Sigmoid colon (tissue), 7 donors: ENCODE data around the gene WASHC3. TPM values are rescaled to one million over a fixed set of nuclear protein-coding genes. Genes with fewer than 3 reads are reported as not detected.

Source experiments
- DNase-seq: peaks from one replicate; pipeline ENCODE4 v3.0.0-alpha.2; 2019
- H3K27ac ChIP-seq, 4 donors: fragments of 200-600 bp; sonication (generic); one replicate each; pipeline ENCODE4 v1.5.1; 2016 to 2019; ENCODE audit warnings: mild to moderate bottlenecking in 1 of 4
- H3K27me3 ChIP-seq, 3 donors: fragments of 200-600 bp; sonication (generic); one replicate each; pipeline ENCODE4 v1.5.1; 2019; ENCODE audit warnings: mild to moderate bottlenecking in 1 of 3
- H3K36me3 ChIP-seq, 4 donors: fragments of 200-600 bp; sonication (generic); one replicate each; pipeline ENCODE4 v1.5.1; 2016 to 2019
- H3K4me1 ChIP-seq, 4 donors: fragments of 200-600 bp; sonication (generic); one replicate each; pipeline ENCODE4 v1.5.1; 2017 to 2019
- H3K4me3 ChIP-seq, 4 donors: fragments of 200-600 bp; sonication (generic); one replicate each; pipeline ENCODE4 v1.5.1; 2017 to 2019; ENCODE audit warnings: mild to moderate bottlenecking in 2 of 4, moderate library complexity in 1 of 4
- H3K9me3 ChIP-seq, 4 donors: fragments of 200-600 bp in 3 of 4; sonication (generic) in 3 of 4; one replicate each; pipeline versions ENCODE4 v1.5.1 to v1.6.1; 2013 to 2019
- CTCF ChIP-seq, 4 experiments: fragments of 450-650 bp in 3 of 4; fragments of 200-600 bp in 1 of 4; IDR thresholded peaks; one replicate each; pipeline ENCODE4 v1.5.1; 2016 to 2019; ENCODE audit warnings: antibody characterized with exemption in 4 of 4, mild to moderate bottlenecking in 3 of 4, moderate library complexity in 2 of 4
- EP300 ChIP-seq, 4 donors: sonication (generic); formaldehyde crosslinking; IDR thresholded peaks; one replicate each; pipeline ENCODE4 v1.6.1; 2017; ENCODE audit warnings: antibody characterized with exemption in 4 of 4
- POLR2A ChIP-seq, 2 donors: fragments of 450-650 bp; IDR thresholded peaks; one replicate each; pipeline ENCODE4 v1.6.1; 2016; ENCODE audit warnings: antibody characterized with exemption in 2 of 2, mild to moderate bottlenecking in 2 of 2, moderate library complexity in 2 of 2
- POLR2AphosphoS5 ChIP-seq, 4 donors: sonication (generic); formaldehyde crosslinking; IDR thresholded peaks; one replicate each; pipeline ENCODE4 v1.6.1; 2017; ENCODE audit warnings: antibody characterized with exemption in 4 of 4
- WGBS, 2 donors: extraction: QIAGEN DNeasy Blood & Tissue Kit; methylation state at CpG; one replicate each; pipeline ENCODE4 v1.1.7; 2013; 5-methylcytosine and 5-hydroxymethylcytosine counted together
- intact Hi-C: fragments of 100-400 bp; cut with DNase I; formaldehyde crosslinking; loops from one replicate; pipeline ENCODE4 v1.15.1; 2023
- polyA plus RNA-seq, 3 donors: library from polyadenylated mRNA; stranded (reverse); fragments of 200-250 nt; gene quantifications; one replicate each; pipeline ENCODE4 v1.2.3, GENCODE V29; 2013
- total RNA-seq, 4 donors: library from RNA; depleted of rRNA; stranded (reverse); fragments of >200 nt; gene quantifications; one replicate each; pipeline ENCODE4 v1.1.0, GENCODE V29; 2016
- donor health status: healthy with polysubstance abuse.
- donor health status: Bipolar disorder and iron deficiency.
- donor health status: healthy.

WASHC3 gene
- total and polyA plus RNA-seq, 7 donors = 45.0 to 115 (median 90.0) TPM

- Histone ChIP-seq H3K9me3 (no peaks in the 10 kb centered on the region), H3K27ac (peak overlapping the region in 2 of 4 donors; percentile 11 to 51), H3K36me3 (no peaks in the 10 kb centered on the region), H3K4me3 (no peak overlapping the region), H3K27me3 (no peaks in the 10 kb centered on the region), H3K4me1 (no peaks in the 10 kb centered on the region)
- WGBS, 2 donors = 38 to 75% methylated on average over 2 of the region's 2 CpGs
- intact Hi-C loops = no loop called here
- DNase-seq = no peak
- TF ChIP-seq POLR2A (IDR thresholded peaks at IDR 0.05) (no peak), POLR2AphosphoS5 (IDR thresholded peaks at IDR 0.05) (no peak)
Measured at GRCh38 chr12:101981868-101982267, 79.9 kb downstream of the WASHC3 start.

GRCh38 chr12:101968770-101969169 is 93.0 kb downstream of the WASHC3 start:
- no peak for DNase-seq
- Histone ChIP-seq H3K27me3 (no peaks in the 10 kb centered on the region), H3K4me3 (no peak overlapping the region), H3K9me3 (no peaks in the 10 kb centered on the region), H3K4me1 (peaks cover 0 to 5% (median 3%) of the 10 kb centered on the region in 4 donors), H3K36me3 (no peaks in the 10 kb centered on the region), H3K27ac (no peak overlapping the region)
- WGBS, 2 donors = 86 to 96% methylated on average over 1 of the region's 1 CpG
- TF ChIP-seq EP300 (IDR thresholded peaks at IDR 0.05) (no peak), CTCF (IDR thresholded peaks at IDR 0.05) (no peak), POLR2A (IDR thresholded peaks at IDR 0.05) (no peak), POLR2AphosphoS5 (IDR thresholded peaks at IDR 0.05) (no peak)
- intact Hi-C loops = no loop called here

- intact Hi-C loops = no loop called here
- Histone ChIP-seq H3K36me3 (no peaks in the 10 kb centered on the region), H3K27me3 (no peaks in the 10 kb centered on the region), H3K4me1 (no peaks in the 10 kb centered on the region), H3K4me3 (no peak overlapping the region), H3K9me3 (no peaks in the 10 kb centered on the region), H3K27ac (no peak overlapping the region)
- no peak for TF ChIP-seq POLR2AphosphoS5 (IDR thresholded peaks at IDR 0.05)
- no peak for TF ChIP-seq POLR2A (IDR thresholded peaks at IDR 0.05)
- no peak for TF ChIP-seq CTCF (IDR thresholded peaks at IDR 0.05)
- TF ChIP-seq EP300 (IDR thresholded peaks at IDR 0.05) = no peak
- WGBS, 2 donors = 49 to 75% methylated on average over 4 of the region's 4 CpGs
- DNase-seq = no peak
Measured at GRCh38 chr12:101967506-101967905, 94.3 kb downstream of the WASHC3 start.

GRCh38 chr12:101966496-101966895 is 95.3 kb downstream of the WASHC3 start:
- H3K36me3 ChIP-seq = no peaks in the 10 kb centered on the region
- no peak for DNase-seq
- no peaks in the 10 kb centered on the region for H3K27me3 ChIP-seq
- 67 to 86% methylated on average over 1 of the region's 1 CpG for WGBS, 2 donors
- no peak overlapping the region for H3K4me3 ChIP-seq
- H3K4me1 ChIP-seq = no peaks in the 10 kb centered on the region
- no peak overlapping the region for H3K27ac ChIP-seq
- intact Hi-C loops = no loop called here
- no peak for TF ChIP-seq POLR2AphosphoS5 (IDR thresholded peaks at IDR 0.05)
- TF ChIP-seq EP300 (IDR thresholded peaks at IDR 0.05) = no peak
- TF ChIP-seq POLR2A (IDR thresholded peaks at IDR 0.05) = no peak
- no peak for TF ChIP-seq CTCF (IDR thresholded peaks at IDR 0.05)
- no peaks in the 10 kb centered on the region for H3K9me3 ChIP-seq

GRCh38 chr12:101963697-101964096 is 98.1 kb downstream of the WASHC3 start:
- H3K36me3 ChIP-seq = no peaks in the 10 kb centered on the region
- WGBS, 2 donors = 6 to 37% methylated on average over 1 of the region's 1 CpG
- H3K27ac ChIP-seq = no peak overlapping the region
- intact Hi-C loops = no loop called here
- TF ChIP-seq EP300 (IDR thresholded peaks at IDR 0.05) = no peak
- no peak for TF ChIP-seq POLR2AphosphoS5 (IDR thresholded peaks at IDR 0.05)
- TF ChIP-seq POLR2A (IDR thresholded peaks at IDR 0.05) = no peak
- no peak for TF ChIP-seq CTCF (IDR thresholded peaks at IDR 0.05)
- H3K27me3 ChIP-seq = no peaks in the 10 kb centered on the region
- H3K4me1 ChIP-seq = no peaks in the 10 kb centered on the region
- H3K4me3 ChIP-seq = no peak overlapping the region
- peaks cover 0 to 4% (median 0%) of the 10 kb centered on the region in 4 donors for H3K9me3 ChIP-seq
- DNase-seq = no peak

Other genes with a start within 250 kb of the WASHC3 start
- 10 to 100 TPM; 22.7 to 42.2 (median 36.6) TPM for gene GNPTAB, start 231.0 kb downstream of the WASHC3 start, total RNA-seq
- gene GNPTAB, start 231.0 kb downstream of the WASHC3 start, polyA plus RNA-seq = 10 to 100 TPM; 12.0 to 25.4 (median 13.8) TPM
- gene DRAM1, start 184.4 kb downstream of the WASHC3 start, total RNA-seq = 10 to 100 TPM; 13.3 to 21.6 (median 18.1) TPM
- gene DRAM1, start 184.4 kb downstream of the WASHC3 start, polyA plus RNA-seq = 10 to 100 TPM in 2 of 3 donors, 1 to 10 TPM in 1; 4.2 to 15.3 (median 10.9) TPM
- gene NUP37, start 58.1 kb upstream of the WASHC3 start, total RNA-seq = 10 to 100 TPM; 16.1 to 24.3 (median 18.6) TPM
- gene NUP37, start 58.1 kb upstream of the WASHC3 start, polyA plus RNA-seq = 10 to 100 TPM; 12.0 to 30.2 (median 22.2) TPM
- 1 to 10 TPM; 1.8 to 2.3 (median 1.9) TPM for gene PARPBP, start 58.2 kb upstream of the WASHC3 start, total RNA-seq
- 1 to 10 TPM; 1.2 to 7.9 (median 6.0) TPM for gene PARPBP, start 58.2 kb upstream of the WASHC3 start, polyA plus RNA-seq
- not detected for gene PMCH, start 135.8 kb upstream of the WASHC3 start, total RNA-seq
- gene PMCH, start 135.8 kb upstream of the WASHC3 start, polyA plus RNA-seq = under 1 TPM in 1 of 3 donors, not detected in 2; 0.26 TPM